ENCODE measurements around the gene VPS51. TPM values are rescaled to one million over a fixed set of nuclear protein-coding genes. Genes with fewer than 3 reads are reported as not detected.

The VPS51 gene
- total RNA-seq, 4 donors from 2014 or later, result 280 to 636 (median 416) TPM

DNA sequence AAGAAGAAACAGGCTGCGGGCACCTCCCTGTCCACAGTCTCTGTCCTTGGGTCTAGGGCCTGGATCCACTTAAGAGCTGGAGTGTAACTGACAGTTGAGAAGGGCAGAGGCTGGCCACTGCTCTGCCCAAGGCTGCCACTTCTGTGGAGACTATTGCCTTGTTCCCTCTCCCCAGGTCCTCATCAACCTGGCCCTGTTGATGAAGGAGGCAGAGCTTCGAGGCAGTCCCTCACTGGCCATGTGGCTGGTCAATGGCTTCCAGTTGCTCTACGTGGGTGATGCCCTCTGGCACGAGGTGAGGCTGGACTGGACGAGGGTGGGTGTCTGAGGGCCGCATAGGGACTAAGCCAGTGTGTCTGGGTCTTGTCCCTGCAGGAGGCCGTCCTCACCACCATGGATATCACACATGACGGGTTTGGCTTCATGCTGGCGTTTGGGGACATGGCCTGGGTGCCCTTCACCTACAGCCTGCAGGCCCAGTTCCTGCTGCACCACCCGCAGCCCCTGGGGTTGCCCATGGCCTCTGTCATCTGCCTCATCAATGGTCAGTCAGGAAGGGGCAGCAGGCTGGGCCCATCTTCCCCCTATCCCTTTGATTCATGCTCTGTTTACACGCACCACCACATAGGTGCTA is 18.6 kb downstream of the VPS51 start:
- no peak for TF ChIP-seq POLR2A (IDR thresholded peaks at IDR 0.05)
- TF ChIP-seq, protein P1, sequence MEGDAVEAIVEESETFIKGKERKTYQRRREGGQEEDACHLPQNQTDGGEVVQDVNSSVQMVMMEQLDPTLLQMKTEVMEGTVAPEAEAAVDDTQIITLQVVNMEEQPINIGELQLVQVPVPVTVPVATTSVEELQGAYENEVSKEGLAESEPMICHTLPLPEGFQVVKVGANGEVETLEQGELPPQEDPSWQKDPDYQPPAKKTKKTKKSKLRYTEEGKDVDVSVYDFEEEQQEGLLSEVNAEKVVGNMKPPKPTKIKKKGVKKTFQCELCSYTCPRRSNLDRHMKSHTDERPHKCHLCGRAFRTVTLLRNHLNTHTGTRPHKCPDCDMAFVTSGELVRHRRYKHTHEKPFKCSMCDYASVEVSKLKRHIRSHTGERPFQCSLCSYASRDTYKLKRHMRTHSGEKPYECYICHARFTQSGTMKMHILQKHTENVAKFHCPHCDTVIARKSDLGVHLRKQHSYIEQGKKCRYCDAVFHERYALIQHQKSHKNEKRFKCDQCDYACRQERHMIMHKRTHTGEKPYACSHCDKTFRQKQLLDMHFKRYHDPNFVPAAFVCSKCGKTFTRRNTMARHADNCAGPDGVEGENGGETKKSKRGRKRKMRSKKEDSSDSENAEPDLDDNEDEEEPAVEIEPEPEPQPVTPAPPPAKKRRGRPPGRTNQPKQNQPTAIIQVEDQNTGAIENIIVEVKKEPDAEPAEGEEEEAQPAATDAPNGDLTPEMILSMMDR (IDR thresholded peaks at IDR 0.05), result no peak
- peaks cover 0 to 11% (median 0%) of the 10 kb centered on the region in 3 donors for H3K36me3 ChIP-seq
- no peak for DNase-seq
- H3K4me1 ChIP-seq, result peaks cover 11 to 48% (median 30%) of the 10 kb centered on the region in 4 donors
- no peaks in the 10 kb centered on the region for H3K27me3 ChIP-seq
- no peak overlapping the region for H3K4me3 ChIP-seq
- no peak overlapping the region for H3K27ac ChIP-seq
- H3K9me3 ChIP-seq, result no peaks in the 10 kb centered on the region

DNA sequence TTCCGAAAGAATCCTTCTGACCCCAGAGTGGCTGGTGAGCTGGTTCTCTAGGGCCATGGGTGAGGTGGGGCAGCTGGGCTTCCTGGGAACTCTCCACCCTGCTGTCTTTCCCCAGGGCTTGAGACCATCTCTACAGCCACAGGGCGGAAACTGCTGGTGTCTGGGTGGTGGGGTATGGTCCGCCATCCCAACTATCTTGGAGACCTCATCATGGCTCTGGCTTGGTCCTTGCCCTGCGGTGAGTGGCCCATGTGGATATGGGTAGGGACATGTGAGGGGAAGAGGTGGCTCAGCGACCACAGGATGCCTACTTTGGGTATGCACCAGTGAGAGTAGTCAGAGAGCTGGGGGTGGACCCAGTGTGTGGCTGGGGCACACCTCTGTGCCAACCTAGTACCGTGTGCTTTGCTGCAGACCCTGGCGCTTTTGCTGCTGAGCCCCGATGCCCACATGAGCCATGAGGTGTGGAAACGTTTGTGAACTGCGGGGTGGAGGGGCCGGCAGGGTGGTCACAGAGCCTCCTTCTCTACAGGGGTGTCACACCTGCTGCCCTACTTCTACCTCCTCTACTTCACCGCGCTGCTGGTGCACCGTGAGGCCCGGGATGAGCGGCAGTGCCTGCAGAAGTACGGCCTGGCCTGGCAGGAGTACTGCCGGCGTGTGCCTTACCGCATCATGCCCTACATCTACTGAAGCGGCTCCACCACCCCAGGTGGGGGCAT is 19.5 kb downstream of the VPS51 start:
- Histone ChIP-seq H3K9me3 (no peaks in the 10 kb centered on the region), H3K27me3 (no peaks in the 10 kb centered on the region), H3K36me3 (peaks cover 0 to 19% (median 0%) of the 10 kb centered on the region in 3 donors), H3K27ac (peak overlapping the region in 1 of 4 donors; percentile 93), H3K4me1 (peaks cover 12 to 50% (median 29%) of the 10 kb centered on the region in 4 donors), H3K4me3 (no peak overlapping the region)
- TF ChIP-seq, protein P1 (IDR thresholded peaks at IDR 0.05), result no peak
- TF ChIP-seq POLR2A (IDR thresholded peaks at IDR 0.05), result no peak
- DNase-seq, result no peak

DNA sequence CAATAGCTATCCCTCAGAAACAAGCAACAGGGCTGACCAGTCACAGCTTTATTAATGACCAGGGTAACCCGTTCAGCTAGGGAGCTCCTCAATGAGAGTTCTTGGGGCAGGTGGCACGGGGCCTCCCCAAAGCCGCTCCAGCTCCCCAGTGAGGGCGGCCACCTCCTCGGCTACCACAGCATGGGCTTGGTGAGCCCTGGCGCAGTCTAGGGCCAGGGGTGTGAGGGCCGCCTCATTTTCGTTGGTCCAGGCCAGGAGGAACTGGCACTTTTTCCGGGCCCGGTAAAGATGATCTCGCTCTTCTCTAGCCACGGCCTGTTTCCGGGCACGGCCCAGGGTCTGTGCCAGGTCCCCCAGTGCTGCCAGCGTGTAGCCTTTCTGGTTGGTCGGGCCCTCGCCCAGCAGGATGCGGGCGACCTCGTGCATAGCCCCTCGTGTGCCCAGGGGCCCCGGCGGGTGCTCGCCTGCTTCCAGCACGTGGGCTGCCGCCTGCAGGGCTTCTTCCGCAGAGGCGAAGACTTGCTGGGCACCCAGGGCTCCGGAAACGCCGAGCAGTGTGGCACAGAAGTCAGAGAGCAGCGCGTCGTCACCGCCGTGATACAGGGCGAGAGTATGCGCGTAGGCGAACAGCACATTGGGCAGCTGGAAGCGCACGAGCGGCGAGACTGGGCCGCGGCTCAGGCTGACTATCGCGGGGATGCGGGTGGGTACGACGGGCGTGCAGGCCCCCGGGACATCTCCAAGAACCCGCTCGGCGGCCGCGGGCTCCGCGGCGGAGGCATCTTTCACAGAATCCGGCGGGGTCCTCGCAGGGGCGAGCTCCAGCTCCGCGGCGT is 20.6 kb downstream of the VPS51 start:
- Histone ChIP-seq H3K4me1 (peaks cover 12 to 49% (median 32%) of the 10 kb centered on the region in 4 donors), H3K9me3 (no peaks in the 10 kb centered on the region), H3K27ac (peak overlapping the region; percentile 76 to 93 (median 80)), H3K27me3 (no peaks in the 10 kb centered on the region), H3K4me3 (peak overlapping the region; percentile 68 to 97 (median 82)), H3K36me3 (peaks cover 0 to 24% (median 0%) of the 10 kb centered on the region in 3 donors)
- peak; percentile 36 to 69 (median 65) for DNase-seq
- no peak for TF ChIP-seq POLR2A (IDR thresholded peaks at IDR 0.05)
- TF ChIP-seq, protein P1 (IDR thresholded peaks at IDR 0.05), result no peak

DNA sequence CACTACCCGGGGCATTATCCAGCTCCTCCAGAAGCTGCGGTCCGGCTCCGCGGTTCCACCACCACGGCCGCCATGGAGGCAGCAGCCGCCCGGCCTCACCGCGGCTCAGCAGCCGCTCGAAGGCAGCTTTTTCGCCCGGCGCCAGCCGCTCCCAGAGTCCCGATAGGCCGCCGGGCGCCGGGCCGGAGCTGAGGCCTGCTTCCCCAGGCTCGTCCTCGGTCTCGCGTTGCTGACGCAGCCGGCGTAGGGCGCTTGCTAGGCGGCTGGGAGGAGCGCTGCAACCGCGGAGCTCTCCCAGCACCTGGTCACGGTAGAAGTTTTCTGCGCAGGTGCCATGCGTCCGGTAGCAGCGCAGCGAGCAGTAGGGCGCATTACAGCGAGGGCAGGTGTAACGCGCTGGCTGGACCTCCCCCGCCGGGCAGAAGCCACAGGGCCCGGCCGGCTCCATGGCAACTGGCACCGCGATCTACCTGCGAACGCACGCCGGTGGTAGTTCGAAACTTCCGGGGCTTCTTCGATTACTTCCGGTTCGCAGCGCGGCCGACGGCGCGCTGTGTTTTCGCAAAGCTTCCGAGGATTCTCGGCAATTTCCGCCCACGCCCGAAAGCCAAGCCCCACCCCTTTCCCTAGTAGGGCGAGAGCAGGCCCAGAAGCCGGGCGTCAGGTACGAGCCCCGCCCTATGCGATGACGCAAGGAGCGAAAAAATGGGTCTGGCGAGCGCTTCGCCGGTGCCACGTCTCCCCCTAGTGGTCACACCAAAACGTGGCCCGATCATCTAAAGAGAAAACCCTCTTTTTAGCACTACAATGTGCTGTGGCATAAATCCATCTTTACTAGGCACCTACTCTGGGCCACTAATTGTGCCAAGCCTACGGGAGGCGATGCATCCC is 21.4 kb downstream of the VPS51 start, which contains the start of gene ZNHIT2:
Gene ZNHIT2, minus strand, starts transcription at position 496 of the 891 bp plus-strand sequence. Its CDS starts 48 bp downstream, at position 448.
- Histone ChIP-seq H3K9me3 (no peaks in the 10 kb centered on the region), H3K4me3 (peak within 1 kb of the TSS; percentile 68 to 97 (median 82)), H3K36me3 (peaks cover 0 to 24% (median 0%) of the 10 kb centered on the region in 3 donors), H3K4me1 (peaks cover 12 to 42% (median 28%) of the 10 kb centered on the region in 4 donors), H3K27ac (peak within 1 kb of the TSS; percentile 76 to 93 (median 80)), H3K27me3 (no peaks in the 10 kb centered on the region)
- TF ChIP-seq, protein P1 (IDR thresholded peaks at IDR 0.05), result peak; percentile 91 to 99 (median 98)
- peak; percentile 31 to 53 for TF ChIP-seq POLR2A (IDR thresholded peaks at IDR 0.05)
- DNase-seq, result peak; percentile 100
